Fibroblast of lung (primary cell): ENCODE measurements around the gene WDR43. TPM values are rescaled to one million over a fixed set of nuclear protein-coding genes. Genes with fewer than 3 reads are reported as not detected.

Experiments
- DNase-seq, 2 donors: peaks; one replicate each; pipeline versions ENCODE4 v3.0.0 to v3.0.0-alpha.2; 2010; ENCODE audit warnings: low read depth in 2 of 2
- H2AFZ ChIP-seq: 2 replicates; pipeline ENCODE4 v1.5.1; 2012; ENCODE audit warnings: low read length, control low read depth, inconsistent platforms
- H3K27ac ChIP-seq: 2 replicates; pipeline ENCODE4 v1.5.1; 2011; ENCODE audit warnings: low read length, control low read depth; ENCODE audit not compliant: insufficient read depth
- H3K27me3 ChIP-seq: 2 replicates; pipeline ENCODE4 v1.5.1; 2011; ENCODE audit warnings: mild to moderate bottlenecking, low read length; ENCODE audit not compliant: control insufficient read depth, insufficient read depth
- H3K36me3 ChIP-seq: 2 replicates; pipeline ENCODE4 v1.5.1; 2011; ENCODE audit warnings: low read length; ENCODE audit not compliant: control insufficient read depth, insufficient read depth
- H3K4me1 ChIP-seq: 2 replicates; pipeline ENCODE4 v1.5.1; 2011; ENCODE audit warnings: low read length; ENCODE audit not compliant: control insufficient read depth, insufficient read depth; ENCODE audit errors: extremely low read depth
- H3K4me2 ChIP-seq: 2 replicates; pipeline ENCODE4 v1.5.1; 2011; ENCODE audit warnings: low read length, control low read depth; ENCODE audit not compliant: insufficient read depth; ENCODE audit errors: extremely low read depth
- H3K4me3 ChIP-seq, 4 experiments: fragments of 200-600 bp in 1 of 4; sonication (generic) in 1 of 4; replicated peaks in 1 of 4; 2 replicates each; pipeline ENCODE4 v1.5.1; 2011 to 2016; ENCODE audit warnings: low read length in 4 of 4, low read depth in 3 of 4, mild to moderate bottlenecking in 3 of 4, control low read depth in 2 of 4, inconsistent platforms in 1 of 4, mixed read lengths in 1 of 4; ENCODE audit not compliant: insufficient read depth in 1 of 4; ENCODE audit errors: control extremely low read depth in 1 of 4
- H3K79me2 ChIP-seq: 2 replicates; pipeline ENCODE4 v1.5.1; 2012; ENCODE audit warnings: mild to moderate bottlenecking, low read length, inconsistent platforms; ENCODE audit not compliant: control insufficient read depth, insufficient read depth
- H3K9ac ChIP-seq: 2 replicates; pipeline ENCODE4 v1.5.1; 2011; ENCODE audit warnings: mild to moderate bottlenecking, low read length, control low read depth; ENCODE audit not compliant: insufficient read depth
- H3K9me3 ChIP-seq: 2 replicates; pipeline ENCODE4 v1.5.1; 2012; ENCODE audit warnings: low read depth, low read length; ENCODE audit not compliant: control insufficient read depth, insufficient read depth
- H4K20me1 ChIP-seq: 2 replicates; pipeline ENCODE4 v1.5.1; 2011; ENCODE audit warnings: low read length; ENCODE audit not compliant: control insufficient read depth, insufficient read depth; ENCODE audit errors: extremely low read depth
- CTCF ChIP-seq, 2 donors: IDR thresholded peaks in 1 of 2; conservative IDR thresholded peaks in 1 of 2; 1 replicate in 1 of 2; 2 replicates in 1 of 2; pipeline ENCODE4 v1.5.1; 2011 to 2012; ENCODE audit warnings: low read length in 2 of 2, control low read depth in 1 of 2, inconsistent platforms in 1 of 2, low read depth in 1 of 2, mild to moderate bottlenecking in 1 of 2
- EZH2 ChIP-seq: IDR thresholded peaks from 2 replicates; pipeline ENCODE4 v1.5.1; 2012; ENCODE audit warnings: low read length, control low read depth, mild to moderate bottlenecking; ENCODE audit errors: missing control alignments
- polyA minus RNA-seq: library from RNA; depleted of rRNA, polyadenylated mRNA; stranded (reverse); fragments of >200 nt; gene quantifications from 2 replicates; pipeline ENCODE4 v1.2.3, GENCODE V29; 2011; ENCODE audit warnings: low replicate concordance
- polyA plus RNA-seq, 2 donors: library from polyadenylated mRNA; depleted of rRNA in 1 of 2; stranded (reverse) in 1 of 2; unstranded in 1 of 2; fragments of >200 nt; gene quantifications; 2 replicates each; pipeline ENCODE4 v1.2.1, GENCODE V29; 2011 to 2012; ENCODE audit warnings: missing spikeins in 1 of 2
- total RNA-seq: library from RNA; depleted of rRNA; stranded (reverse); fragments of >200 nt; gene quantifications from 2 replicates; pipeline ENCODE4 v1.2.1, GENCODE V29; 2014

Gene WDR43
- total RNA-seq, result 71.5 and 80.9 TPM in 2 replicates
- 74.7 and 96.2 TPM in 2 replicates for polyA plus RNA-seq
- 33.0 and 46.9 TPM in 2 replicates for polyA plus RNA-seq (2012)
- 21.3 and 30.6 TPM in 2 replicates for polyA minus RNA-seq

- no peaks in the 10 kb centered on the region for H3K27me3 ChIP-seq
Observed at GRCh38 chr2:28894470-28895188, at the start of gene WDR43. WDR43 (plus strand) TSS chr2:28894667; CDS start chr2:28894699, 32 bp downstream.

GRCh38 chr2:28855193-28855592 is 39.3 kb upstream of the WDR43 start:
- Histone ChIP-seq H3K4me2 (no peak overlapping the region), H3K4me3 (no peak overlapping the region), H3K27ac (no peak overlapping the region), H3K9me3 (no peaks in the 10 kb centered on the region), H3K36me3 (no peaks in the 10 kb centered on the region), H3K9ac (no peak overlapping the region), H4K20me1 (no peaks in the 10 kb centered on the region), H3K27me3 (no peaks in the 10 kb centered on the region), H3K4me1 (no peaks in the 10 kb centered on the region), H2AFZ (no peak overlapping the region), H3K79me2 (no peaks in the 10 kb centered on the region)
- DNase-seq, result peak in 1 of 2 donors; percentile 27
- TF ChIP-seq EZH2 (no peak), CTCF (conservative IDR thresholded peaks at IDR 0.05 in 1 of 2, IDR thresholded peaks at IDR 0.05 in 1 of 2; ENCODE audit: low read depth in 1 of 2, low read length in 2 of 2) (no peak)

More at GRCh38 chr2:28894470-28895188, at the start of gene WDR43:
- Histone ChIP-seq H3K4me1 (peaks cover 10% of the 10 kb centered on the region), H3K9ac (peak within 1 kb of the TSS; percentile 96), H3K79me2 (peaks cover 52% of the 10 kb centered on the region), H3K4me3 (peak within 1 kb of the TSS; percentile 91 to 99 (median 97)), H3K36me3 (no peaks in the 10 kb centered on the region), H2AFZ (peak within 1 kb of the TSS; percentile 93), H3K4me2 (peak within 1 kb of the TSS; percentile 96), H3K9me3 (no peaks in the 10 kb centered on the region), H3K27ac (peak within 1 kb of the TSS; percentile 92), H4K20me1 (peaks cover 15% of the 10 kb centered on the region)
- DNase-seq, result peak; percentile 99 to 100
- TF ChIP-seq EZH2 (no peak), CTCF (conservative IDR thresholded peaks at IDR 0.05 in 1 of 2, IDR thresholded peaks at IDR 0.05 in 1 of 2; ENCODE audit: low read depth in 1 of 2, low read length in 2 of 2) (no peak)

DNA sequence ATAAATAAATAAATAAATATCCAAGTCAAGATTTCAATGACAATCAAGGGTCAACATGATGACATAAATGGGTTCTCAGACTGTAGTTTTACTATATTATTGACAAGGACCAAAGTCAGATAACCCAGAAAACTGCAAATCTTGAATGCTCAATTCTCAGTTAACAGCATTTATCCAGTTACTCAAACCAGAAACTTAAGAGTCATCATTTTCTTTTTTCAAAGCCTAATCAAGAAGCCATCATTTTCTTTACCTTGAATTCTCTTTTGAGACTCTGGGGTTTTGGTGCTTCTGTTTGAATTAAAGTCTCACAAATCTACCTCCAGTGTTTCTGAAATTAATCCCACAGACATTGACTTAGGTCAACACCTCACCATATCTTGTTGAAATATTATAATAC is 38.5 kb upstream of the WDR43 start:
- Histone ChIP-seq H3K79me2 (no peaks in the 10 kb centered on the region), H3K27me3 (no peaks in the 10 kb centered on the region), H3K4me1 (no peaks in the 10 kb centered on the region), H3K9ac (no peak overlapping the region), H4K20me1 (no peaks in the 10 kb centered on the region), H3K27ac (no peak overlapping the region), H3K36me3 (peaks cover 3% of the 10 kb centered on the region), H3K4me3 (no peak overlapping the region), H2AFZ (no peak overlapping the region), H3K4me2 (no peak overlapping the region), H3K9me3 (no peaks in the 10 kb centered on the region)
- DNase-seq, result no peak
- TF ChIP-seq CTCF (conservative IDR thresholded peaks at IDR 0.05 in 1 of 2, IDR thresholded peaks at IDR 0.05 in 1 of 2; ENCODE audit: low read depth in 1 of 2, low read length in 2 of 2) (no peak), EZH2 (no peak)
